Measurements from ENCODE around the gene KIAA0586. TPM values are rescaled to one million over a fixed set of nuclear protein-coding genes. Genes with fewer than 3 reads are reported as not detected.
"Not testable (repeated sequence)": the region's sequence is repeated elsewhere in the genome, so short reads cannot be mapped to it uniquely, and the experiment has no call there.

The KIAA0586 gene
- total RNA-seq, 1 experiment from 2014 or later: 20.9 TPM

DNA sequence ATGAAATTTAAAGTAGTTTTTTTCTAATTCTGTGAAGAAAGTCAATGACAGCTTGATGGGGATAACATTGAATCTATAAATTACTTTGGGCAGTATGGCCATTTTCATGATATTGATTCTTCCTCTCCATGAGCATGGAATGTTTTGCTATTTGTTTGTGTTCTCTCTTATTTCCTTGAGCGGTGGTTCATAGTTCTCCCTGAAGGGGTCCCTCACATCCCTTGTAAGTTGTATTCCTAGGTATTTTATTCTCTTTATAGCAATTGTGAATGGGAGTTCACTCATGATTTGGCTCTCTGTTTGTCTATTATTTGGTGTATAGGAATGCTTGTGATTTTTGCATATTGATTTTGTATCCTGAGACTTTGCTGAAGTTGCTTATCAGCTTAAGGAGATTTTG is 153.9 kb downstream of the KIAA0586 start:
- H3K27ac ChIP-seq (ENCODE audit: insufficient read length, low read depth, low read length); DNase-seq; H2BK12ac ChIP-seq (ENCODE audit: insufficient read length, low read depth, low read length); H3K9ac ChIP-seq (ENCODE audit: extremely low read depth, insufficient read length, low read length); H3K27me3 ChIP-seq (ENCODE audit: insufficient read depth, low read length); H3T11ph ChIP-seq (ENCODE audit: low read length); H3K56ac ChIP-seq (ENCODE audit: insufficient read length, low read depth, low read length); H3K79me2 ChIP-seq (ENCODE audit: insufficient read depth, low read length); H2BK15ac ChIP-seq (ENCODE audit: low read depth, low read length); H3K36me3 Mint-ChIP-seq (ENCODE audit: insufficient read depth in 1 of 3, low read depth in 3 of 3); H3K4me1 ChIP-seq (ENCODE audit: insufficient read depth, low read length); H3K14ac ChIP-seq (ENCODE audit: insufficient read depth, low read length); H2BK20ac ChIP-seq (ENCODE audit: low read depth, low read length, poor library complexity, severe bottlenecking); H2AK5ac ChIP-seq (ENCODE audit: insufficient read length, low read length); H2BK120ac ChIP-seq (ENCODE audit: low read depth, low read length, poor library complexity, severe bottlenecking); H3K23ac ChIP-seq (ENCODE audit: insufficient read length, low read depth, low read length); H3K79me1 ChIP-seq (ENCODE audit: insufficient read depth, low read depth, low read length, poor library complexity, severe bottlenecking); H4K5ac ChIP-seq (ENCODE audit: insufficient read length, low read depth, low read length); H4K91ac ChIP-seq (ENCODE audit: insufficient read length, low read depth, low read length); H3K4me1 Mint-ChIP-seq; H3K9me3 Mint-ChIP-seq; H3K4ac ChIP-seq (ENCODE audit: low read depth, low read length); H3K27ac Mint-ChIP-seq; H4K8ac ChIP-seq (replicated peaks; ENCODE audit: insufficient read length, low read depth, low read length); H4K20me1 ChIP-seq (ENCODE audit: control insufficient read depth, insufficient read depth, insufficient read length); H3K4me2 ChIP-seq (ENCODE audit: insufficient read depth, insufficient read length, low read length); H3K27me3 Mint-ChIP-seq (ENCODE audit: low read depth); H3K9me3 ChIP-seq (ENCODE audit: control insufficient read depth, low read depth, low read length); H3K18ac ChIP-seq (ENCODE audit: insufficient read length, low read depth, low read length); H2AFZ ChIP-seq (ENCODE audit: low read length); H3K23me2 ChIP-seq (ENCODE audit: insufficient read length, low read depth, low read length, poor library complexity, severe bottlenecking); H3K4me3 Mint-ChIP-seq; H2BK5ac ChIP-seq (ENCODE audit: insufficient read length, low read length): not testable (repeated sequence)
- TF ChIP-seq, protein P1, sequence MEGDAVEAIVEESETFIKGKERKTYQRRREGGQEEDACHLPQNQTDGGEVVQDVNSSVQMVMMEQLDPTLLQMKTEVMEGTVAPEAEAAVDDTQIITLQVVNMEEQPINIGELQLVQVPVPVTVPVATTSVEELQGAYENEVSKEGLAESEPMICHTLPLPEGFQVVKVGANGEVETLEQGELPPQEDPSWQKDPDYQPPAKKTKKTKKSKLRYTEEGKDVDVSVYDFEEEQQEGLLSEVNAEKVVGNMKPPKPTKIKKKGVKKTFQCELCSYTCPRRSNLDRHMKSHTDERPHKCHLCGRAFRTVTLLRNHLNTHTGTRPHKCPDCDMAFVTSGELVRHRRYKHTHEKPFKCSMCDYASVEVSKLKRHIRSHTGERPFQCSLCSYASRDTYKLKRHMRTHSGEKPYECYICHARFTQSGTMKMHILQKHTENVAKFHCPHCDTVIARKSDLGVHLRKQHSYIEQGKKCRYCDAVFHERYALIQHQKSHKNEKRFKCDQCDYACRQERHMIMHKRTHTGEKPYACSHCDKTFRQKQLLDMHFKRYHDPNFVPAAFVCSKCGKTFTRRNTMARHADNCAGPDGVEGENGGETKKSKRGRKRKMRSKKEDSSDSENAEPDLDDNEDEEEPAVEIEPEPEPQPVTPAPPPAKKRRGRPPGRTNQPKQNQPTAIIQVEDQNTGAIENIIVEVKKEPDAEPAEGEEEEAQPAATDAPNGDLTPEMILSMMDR (conservative IDR thresholded peaks at IDR 0.05): peak; percentile 59
- no CpG with 5 or more reads among the region's 1 CpG for WGBS (ENCODE audit: extremely low coverage, insufficient read length, low lambda C conversion rate)
